HEK293 (cell line): ENCODE results near the gene TMED6.

Source experiments
- GFI1B ChIP-seq: fragments of 450-650 bp; formaldehyde crosslinking; IDR thresholded peaks from 2 replicates; pipeline ENCODE4 v1.5.1; 2016; ENCODE audit warnings: missing biosample characterization, missing genetic modification characterization
- KLF10 ChIP-seq: fragments of 450-650 bp; IDR thresholded peaks from 2 replicates; pipeline ENCODE4 v1.5.1; 2018; ENCODE audit warnings: missing biosample characterization, mild to moderate bottlenecking, missing genetic modification characterization
- KLF7 ChIP-seq: fragments of 450-650 bp; formaldehyde crosslinking; IDR thresholded peaks from 2 replicates; pipeline ENCODE4 v1.5.1; 2016; ENCODE audit warnings: missing biosample characterization, missing genetic modification characterization, borderline replicate concordance
- MYNN ChIP-seq: fragments of 450-650 bp; formaldehyde crosslinking; IDR thresholded peaks from 2 replicates; pipeline ENCODE4 v1.5.1; 2016; ENCODE audit warnings: missing biosample characterization, missing genetic modification characterization, borderline replicate concordance
- OSR2 ChIP-seq: fragments of 450-650 bp; formaldehyde crosslinking; IDR thresholded peaks from 2 replicates; pipeline ENCODE4 v1.5.1; 2016; ENCODE audit warnings: missing biosample characterization, missing genetic modification characterization
- PRDM2 ChIP-seq: fragments of 450-650 bp; formaldehyde crosslinking; IDR thresholded peaks from 2 replicates; pipeline ENCODE4 v1.5.1; 2016; ENCODE audit warnings: missing biosample characterization, missing genetic modification characterization, borderline replicate concordance
- SP3 ChIP-seq: fragments of 450-650 bp; formaldehyde crosslinking; IDR thresholded peaks from 2 replicates; pipeline ENCODE4 v1.5.1; 2016; ENCODE audit warnings: missing biosample characterization, missing genetic modification characterization
- ZEB2 ChIP-seq: fragments of 450-650 bp; formaldehyde crosslinking; IDR thresholded peaks from 2 replicates; pipeline ENCODE4 v1.5.1; 2016; ENCODE audit warnings: missing biosample characterization, missing genetic modification characterization
- ZFP69B ChIP-seq: fragments of 450-650 bp; formaldehyde crosslinking; IDR thresholded peaks from 2 replicates; pipeline ENCODE4 v1.5.1; 2016; ENCODE audit warnings: missing biosample characterization, missing genetic modification characterization
- ZNF140 ChIP-seq: fragments of 450-650 bp; formaldehyde crosslinking; IDR thresholded peaks from 2 replicates; pipeline ENCODE4 v1.5.1; 2016; ENCODE audit warnings: missing biosample characterization, missing genetic modification characterization
- ZNF239 ChIP-seq: fragments of 450-650 bp; formaldehyde crosslinking; IDR thresholded peaks from 2 replicates; pipeline ENCODE4 v1.5.1; 2016; ENCODE audit warnings: missing biosample characterization, missing genetic modification characterization
- ZNF266 ChIP-seq: fragments of 450-650 bp; formaldehyde crosslinking; IDR thresholded peaks from 2 replicates; pipeline ENCODE4 v1.5.1; 2016; ENCODE audit warnings: missing biosample characterization, missing genetic modification characterization, low read depth
- ZNF280D ChIP-seq: fragments of 450-650 bp; formaldehyde crosslinking; IDR thresholded peaks from 2 replicates; pipeline ENCODE4 v1.5.1; 2016; ENCODE audit warnings: missing biosample characterization, missing genetic modification characterization
- ZNF404 ChIP-seq: fragments of 450-650 bp; formaldehyde crosslinking; IDR thresholded peaks from 2 replicates; pipeline ENCODE4 v1.5.1; 2017; ENCODE audit warnings: missing biosample characterization, missing genetic modification characterization
- ZNF521 ChIP-seq: fragments of 450-650 bp; formaldehyde crosslinking; IDR thresholded peaks from 2 replicates; pipeline ENCODE4 v1.5.1; 2017; ENCODE audit warnings: missing biosample characterization, mild to moderate bottlenecking, missing genetic modification characterization
- ZNF529 ChIP-seq: fragments of 450-650 bp; formaldehyde crosslinking; IDR thresholded peaks from 2 replicates; pipeline ENCODE4 v1.5.1; 2017; ENCODE audit warnings: missing genetic modification characterization, missing biosample characterization; ENCODE audit not compliant: insufficient replicate concordance
- ZNF555 ChIP-seq: fragments of 450-650 bp; formaldehyde crosslinking; conservative IDR thresholded peaks from 2 replicates; pipeline ENCODE4 v1.5.1; 2017; ENCODE audit warnings: missing biosample characterization, mild to moderate bottlenecking, missing genetic modification characterization, inconsistent platforms
- ZNF560 ChIP-seq: fragments of 450-650 bp; formaldehyde crosslinking; IDR thresholded peaks from 2 replicates; pipeline ENCODE4 v1.5.1; 2017; ENCODE audit warnings: missing biosample characterization, missing genetic modification characterization, borderline replicate concordance
- ZNF621 ChIP-seq: fragments of 450-650 bp; formaldehyde crosslinking; IDR thresholded peaks from 2 replicates; pipeline ENCODE4 v1.5.1; 2017; ENCODE audit warnings: missing biosample characterization, missing genetic modification characterization
- ZNF624 ChIP-seq: fragments of 450-650 bp; formaldehyde crosslinking; IDR thresholded peaks from 2 replicates; pipeline ENCODE4 v1.5.1; 2017; ENCODE audit warnings: missing biosample characterization, missing genetic modification characterization
- ZNF670 ChIP-seq: fragments of 450-650 bp; formaldehyde crosslinking; IDR thresholded peaks from 2 replicates; pipeline ENCODE4 v1.5.1; 2016; ENCODE audit warnings: missing biosample characterization, missing genetic modification characterization, low read depth
- ZNF692 ChIP-seq: fragments of 450-650 bp; formaldehyde crosslinking; IDR thresholded peaks from 2 replicates; pipeline ENCODE4 v1.5.1; 2016; ENCODE audit warnings: missing biosample characterization, missing genetic modification characterization
- ZNF701 ChIP-seq: fragments of 450-650 bp; formaldehyde crosslinking; IDR thresholded peaks from 2 replicates; pipeline ENCODE4 v1.5.1; 2016; ENCODE audit warnings: missing biosample characterization, missing genetic modification characterization
- ZNF704 ChIP-seq: fragments of 450-650 bp; formaldehyde crosslinking; IDR thresholded peaks from 2 replicates; pipeline ENCODE4 v1.5.1; 2016; ENCODE audit warnings: missing biosample characterization, missing genetic modification characterization
- ZNF707 ChIP-seq: fragments of 450-650 bp; formaldehyde crosslinking; IDR thresholded peaks from 2 replicates; pipeline ENCODE4 v1.5.1; 2016; ENCODE audit warnings: missing biosample characterization, missing genetic modification characterization
- ZNF747 ChIP-seq: fragments of 450-650 bp; formaldehyde crosslinking; IDR thresholded peaks from 2 replicates; pipeline ENCODE4 v1.5.1; 2016; ENCODE audit warnings: missing biosample characterization, missing genetic modification characterization
- ZNF777 ChIP-seq: fragments of 450-650 bp; formaldehyde crosslinking; IDR thresholded peaks from 2 replicates; pipeline ENCODE4 v1.5.1; 2017; ENCODE audit warnings: missing biosample characterization, missing genetic modification characterization, borderline replicate concordance
- ZNF785 ChIP-seq: fragments of 450-650 bp; formaldehyde crosslinking; IDR thresholded peaks from 2 replicates; pipeline ENCODE4 v1.5.1; 2016; ENCODE audit warnings: missing biosample characterization, missing genetic modification characterization
- ZXDB ChIP-seq: fragments of 450-650 bp; formaldehyde crosslinking; IDR thresholded peaks from 2 replicates; pipeline ENCODE4 v1.5.1; 2016; ENCODE audit warnings: missing biosample characterization, missing genetic modification characterization

Gene TMED6

GRCh38 chr16:69330286-69331109 lies 21.1 kb downstream of the TMED6 start, which contains the start of gene PDF (continued):
- TF ChIP-seq PRDM2 (no peak), ZNF692 (peak; percentile 82), SP3 (tag by site-specific recombination) (peak; percentile 92), MYNN (tag by site-specific recombination) (no peak), ZNF140 (tag by site-specific recombination) (no peak), ZNF404 (tag by site-specific recombination) (no peak), ZNF555 (tag by site-specific recombination) (no peak), ZNF239 (tag by site-specific recombination) (no peak), ZNF704 (tag by site-specific recombination) (no peak), ZNF701 (tag by site-specific recombination) (no peak), OSR2 (tag by site-specific recombination) (no peak), ZNF624 (tag by site-specific recombination) (no peak), ZNF670 (tag by site-specific recombination) (no peak), ZNF266 (tag by site-specific recombination) (no peak), ZNF621 (no peak), ZNF280D (tag by site-specific recombination) (no peak), ZNF707 (tag by site-specific recombination) (no peak), KLF10 (tag by site-specific recombination) (peak; percentile 59; the same call in 1 of the 2 replicates), ZNF521 (tag by site-specific recombination) (no peak), ZXDB (peak; percentile 78), KLF7 (tag by site-specific recombination) (no peak; the same call in 1 of the 2 replicates), ZNF560 (tag by site-specific recombination) (no peak), ZNF747 (tag by site-specific recombination) (no peak), ZNF785 (tag by site-specific recombination) (no peak), ZFP69B (tag by site-specific recombination) (no peak), ZNF529 (tag by site-specific recombination) (no peak), ZEB2 (tag by site-specific recombination) (peak; percentile 57; the same call in 1 of the 2 replicates), ZNF777 (tag by site-specific recombination) (no peak), GFI1B (no peak)
